Ovary (tissue), 9 donors: ENCODE measurements around the gene MVP. TPM values are rescaled to one million over a fixed set of nuclear protein-coding genes. Genes with fewer than 3 reads are reported as not detected.

Source experiments
- DNase-seq, 5 donors: peaks; one replicate each; pipeline ENCODE4 v3.0.0-alpha.2; 2019 to 2020
- H3K27ac ChIP-seq, 2 donors: fragments of 200-600 bp; one replicate each; pipeline versions ENCODE4 v1.5.1 to v1.8.0; 2019 to 2022
- H3K27me3 ChIP-seq: fragments of 200-600 bp; one replicate; pipeline ENCODE4 v1.8.0; 2022
- H3K36me3 ChIP-seq: fragments of 200-600 bp; sonication (generic); one replicate; pipeline ENCODE4 v1.5.1; 2019
- H3K4me1 ChIP-seq: one replicate; pipeline ENCODE4 v1.8.1; 2013; ENCODE audit warnings: mild to moderate bottlenecking, moderate library complexity; ENCODE audit not compliant: insufficient read depth
- H3K4me3 ChIP-seq: fragments of 200-600 bp; sonication (generic); one replicate; pipeline ENCODE4 v1.5.1; 2017
- H3K9me3 ChIP-seq, 2 donors: fragments of 200-600 bp in 1 of 2; sonication (generic) in 1 of 2; one replicate each; pipeline versions ENCODE4 v1.5.1 to v1.8.1; 2013 to 2019; ENCODE audit warnings: mild to moderate bottlenecking in 1 of 2, moderate library complexity in 1 of 2
- EP300 ChIP-seq: sonication (generic); formaldehyde crosslinking; IDR thresholded peaks from one replicate; pipeline ENCODE4 v1.6.1; 2017; ENCODE audit warnings: antibody characterized with exemption
- POLR2A ChIP-seq: fragments of 450-650 bp; IDR thresholded peaks from one replicate; pipeline ENCODE4 v1.6.1; 2017; ENCODE audit warnings: antibody characterized with exemption, mild to moderate bottlenecking, moderate library complexity
- WGBS, 3 donors: extraction: QIAGEN DNeasy Blood & Tissue Kit in 1 of 3; methylation state at CpG; one replicate each; pipeline versions ENCODE4 v1.1.5 to v1.1.7; 2013 to 2017; 5-methylcytosine and 5-hydroxymethylcytosine counted together
- intact Hi-C, 4 donors: fragments of 100-400 bp; cut with DNase I; formaldehyde crosslinking; loops; one replicate each; pipeline versions ENCODE4 v1.11.0 to v1.15.1; 2022 to 2023
- polyA plus RNA-seq, 2 donors: library from polyadenylated mRNA; stranded (reverse); fragments of 200-250 nt in 1 of 2; fragments of 350-450 nt in 1 of 2; fragmentation: Illumina TruSeq in 1 of 2; extraction: RNeasy Lipid Tissue Mini Kit (QIAGEN cat#74804) in 1 of 2; gene quantifications; one replicate each; pipeline ENCODE4 v1.2.3, GENCODE V29; 2013 to 2014
- total RNA-seq, 7 donors: library from RNA; depleted of rRNA in 2 of 7; stranded (reverse); fragments of >200 nt in 2 of 7; fragmentation: NEBNext Ultra II Directional in 3 of 7; extraction: Animal tissue kit (Norgen Biotek cat#: 25700) in 3 of 7; gene quantifications; one replicate each; pipeline versions ENCODE4 v1.1.0 to v1.2.4, GENCODE V29; 2016 to 2023
- TF ChIP-seq, protein P1 (sequence below), 3 donors: fragments of 450-650 bp in 2 of 3; fragments of 200-600 bp in 1 of 3; IDR thresholded peaks; one replicate each; pipeline versions ENCODE4 v1.5.1 to v1.8.0; 2016 to 2022; ENCODE audit warnings: antibody characterized with exemption in 3 of 3, mild to moderate bottlenecking in 1 of 3
- donor health status: DM: no; HTN: no; CAD: no; lungs with moderate emphysema.
- donor health status: DM: no; HTN: no; CAD: no.
- donor health status: Bipolar disorder and iron deficiency.
- donor health status: DM: yes; HTN: yes; CAD: no.
- donor health status: DM: no; HTN: no; CAD: no.
- donor health status: DM: yes; HTN: yes; CAD: no.

MVP gene
- total and polyA plus RNA-seq, 9 donors = 56.4 to 191 (median 129) TPM

DNA sequence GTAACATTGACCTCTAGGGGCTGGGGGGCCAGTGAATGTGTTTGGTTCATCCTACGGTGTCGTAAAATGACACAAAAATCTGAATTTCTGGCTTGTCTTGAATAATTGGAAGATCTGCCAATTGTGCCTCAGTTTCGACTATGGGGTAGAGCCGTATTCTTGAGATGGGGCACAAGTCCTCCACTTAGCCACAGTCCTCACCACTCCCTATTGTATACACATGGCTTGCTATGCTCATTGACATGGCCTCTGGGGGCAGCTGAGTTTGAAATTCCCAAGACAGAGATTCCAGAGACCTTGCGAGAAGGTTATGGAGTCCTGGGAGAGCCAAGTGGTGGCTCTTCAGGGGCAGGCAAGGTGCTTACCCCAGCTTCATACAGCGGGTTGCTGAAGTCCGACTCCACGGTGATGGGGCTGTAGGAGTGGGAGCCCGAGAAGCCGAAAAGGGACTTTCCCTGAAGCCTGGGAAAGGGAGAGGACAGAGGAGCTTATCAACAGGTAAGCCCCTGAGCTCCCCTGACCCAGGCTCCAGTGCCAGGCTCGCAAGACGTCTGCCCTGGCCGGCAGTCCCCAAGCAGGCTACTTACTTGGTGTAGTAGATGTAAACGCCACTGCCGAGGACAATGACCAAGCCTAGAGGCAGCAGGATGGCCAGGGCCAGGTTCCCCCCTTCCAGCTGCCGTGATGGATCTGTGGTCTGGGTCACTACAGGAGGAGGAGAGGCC is 51.7 kb downstream of the MVP start:
- TF ChIP-seq EP300 (no peak), POLR2A (no peak)
- TF ChIP-seq, protein P1, sequence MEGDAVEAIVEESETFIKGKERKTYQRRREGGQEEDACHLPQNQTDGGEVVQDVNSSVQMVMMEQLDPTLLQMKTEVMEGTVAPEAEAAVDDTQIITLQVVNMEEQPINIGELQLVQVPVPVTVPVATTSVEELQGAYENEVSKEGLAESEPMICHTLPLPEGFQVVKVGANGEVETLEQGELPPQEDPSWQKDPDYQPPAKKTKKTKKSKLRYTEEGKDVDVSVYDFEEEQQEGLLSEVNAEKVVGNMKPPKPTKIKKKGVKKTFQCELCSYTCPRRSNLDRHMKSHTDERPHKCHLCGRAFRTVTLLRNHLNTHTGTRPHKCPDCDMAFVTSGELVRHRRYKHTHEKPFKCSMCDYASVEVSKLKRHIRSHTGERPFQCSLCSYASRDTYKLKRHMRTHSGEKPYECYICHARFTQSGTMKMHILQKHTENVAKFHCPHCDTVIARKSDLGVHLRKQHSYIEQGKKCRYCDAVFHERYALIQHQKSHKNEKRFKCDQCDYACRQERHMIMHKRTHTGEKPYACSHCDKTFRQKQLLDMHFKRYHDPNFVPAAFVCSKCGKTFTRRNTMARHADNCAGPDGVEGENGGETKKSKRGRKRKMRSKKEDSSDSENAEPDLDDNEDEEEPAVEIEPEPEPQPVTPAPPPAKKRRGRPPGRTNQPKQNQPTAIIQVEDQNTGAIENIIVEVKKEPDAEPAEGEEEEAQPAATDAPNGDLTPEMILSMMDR (IDR thresholded peaks at IDR 0.05) = no peak
- intact Hi-C loops = loop anchor here in 1 of 4 donors (5.0 kb wide), 1 partner anchor 40 kb away; no protein-coding TSS in a partner anchor
- no peak overlapping the region for H3K4me3 ChIP-seq
- no peak overlapping the region for H3K27ac ChIP-seq
- H3K36me3 ChIP-seq = no peaks in the 10 kb centered on the region
- H3K4me1 ChIP-seq = no peaks in the 10 kb centered on the region
- WGBS, 3 donors = 92 to 94% (median 93%) methylated on average over 16 of the region's 16 CpGs
- DNase-seq = no peak
- H3K9me3 ChIP-seq = no peaks in the 10 kb centered on the region
- no peaks in the 10 kb centered on the region for H3K27me3 ChIP-seq

DNA sequence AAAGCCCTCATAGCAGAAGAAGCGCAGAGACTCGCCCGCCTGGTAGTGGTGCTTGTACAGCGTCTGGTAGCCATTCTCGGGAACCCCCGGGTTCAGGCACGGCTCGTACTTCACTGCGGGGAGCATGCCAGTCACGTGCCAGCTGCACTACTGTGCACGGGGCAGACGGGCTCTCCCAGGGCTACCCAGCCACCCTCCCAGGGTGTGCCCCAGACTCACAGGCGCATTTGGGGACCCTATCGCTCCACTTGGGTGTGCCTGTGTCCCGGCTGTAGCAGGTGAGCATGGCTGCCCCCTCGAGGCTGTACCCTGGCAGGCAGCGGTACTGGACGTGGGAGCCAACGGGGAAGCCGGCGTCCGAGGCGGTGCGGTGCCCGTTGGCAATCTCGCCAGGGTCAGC is 53.1 kb downstream of the MVP start:
- no peak for DNase-seq
- Histone ChIP-seq H3K9me3 (no peaks in the 10 kb centered on the region), H3K4me3 (no peak overlapping the region), H3K27ac (no peak overlapping the region), H3K27me3 (no peaks in the 10 kb centered on the region), H3K4me1 (no peaks in the 10 kb centered on the region), H3K36me3 (no peaks in the 10 kb centered on the region)
- intact Hi-C loops = loop anchor here in 1 of 4 donors (5.0 kb wide), 1 partner anchor 39 kb away; no protein-coding TSS in a partner anchor
- 92 to 93% (median 92%) methylated on average over 23 to 26 of the region's 26 CpGs for WGBS, 3 donors
- TF ChIP-seq EP300 (no peak), POLR2A (no peak)

DNA sequence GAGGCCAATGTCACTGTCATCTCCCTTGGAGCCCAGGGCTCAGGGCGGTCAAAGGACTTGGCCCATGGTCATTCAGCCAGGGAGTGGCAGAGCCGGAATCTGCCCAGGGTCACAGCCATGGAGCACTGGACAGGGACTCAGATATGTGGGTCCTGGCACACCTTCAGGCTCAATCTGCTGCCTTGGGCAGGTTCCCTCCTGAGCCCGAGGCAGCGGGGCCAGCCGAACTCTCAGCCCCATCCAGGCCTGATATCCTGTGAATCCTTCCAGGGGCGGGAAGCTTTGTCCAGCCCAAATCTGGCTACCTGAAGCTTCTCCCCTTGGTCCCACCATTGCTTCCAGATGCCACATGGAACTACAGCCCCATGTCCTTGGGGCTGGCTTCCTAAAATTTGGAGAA is 54.9 kb downstream of the MVP start:
- no peaks in the 10 kb centered on the region for H3K9me3 ChIP-seq
- H3K36me3 ChIP-seq = no peaks in the 10 kb centered on the region
- no peak overlapping the region for H3K4me3 ChIP-seq
- no peaks in the 10 kb centered on the region for H3K4me1 ChIP-seq
- no peak for TF ChIP-seq POLR2A
- no peak for TF ChIP-seq EP300
- TF ChIP-seq, protein P1 (IDR thresholded peaks at IDR 0.05) = no peak
- no peaks in the 10 kb centered on the region for H3K27me3 ChIP-seq
- intact Hi-C loops = no loop called here
- WGBS, 3 donors = 91 to 95% (median 92%) methylated on average over 6 of the region's 6 CpGs
- H3K27ac ChIP-seq = no peak overlapping the region
- DNase-seq = no peak

DNA sequence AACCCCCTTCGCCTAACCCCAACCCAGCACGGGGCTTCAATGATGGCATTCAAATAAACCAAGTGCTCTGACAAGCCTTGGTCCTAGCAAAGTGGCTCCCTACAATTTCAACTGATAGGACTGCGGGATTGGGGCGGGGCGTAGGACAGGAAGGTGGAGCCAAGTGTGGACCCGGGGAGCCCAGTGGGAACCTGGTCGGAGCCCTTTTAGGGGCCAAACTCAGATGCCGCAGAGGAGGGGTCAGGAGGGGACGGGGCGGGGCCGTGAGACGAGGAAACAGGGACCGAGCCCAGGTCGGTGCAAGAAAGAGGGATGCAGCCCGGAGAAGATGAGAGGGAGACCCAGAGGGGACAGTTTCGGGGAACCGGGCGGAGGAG is 55.9 kb downstream of the MVP start:
- no peak overlapping the region for H3K27ac ChIP-seq
- 64 to 67% (median 65%) methylated on average over 18 of the region's 18 CpGs for WGBS, 3 donors
- intact Hi-C loops = no loop called here
- H3K36me3 ChIP-seq = no peaks in the 10 kb centered on the region
- no peaks in the 10 kb centered on the region for H3K27me3 ChIP-seq
- no peaks in the 10 kb centered on the region for H3K9me3 ChIP-seq
- no peak overlapping the region for H3K4me3 ChIP-seq
- H3K4me1 ChIP-seq = no peaks in the 10 kb centered on the region
- no peak for DNase-seq
- TF ChIP-seq POLR2A (no peak), EP300 (no peak)
- TF ChIP-seq, protein P1 (IDR thresholded peaks at IDR 0.05) = no peak

DNA sequence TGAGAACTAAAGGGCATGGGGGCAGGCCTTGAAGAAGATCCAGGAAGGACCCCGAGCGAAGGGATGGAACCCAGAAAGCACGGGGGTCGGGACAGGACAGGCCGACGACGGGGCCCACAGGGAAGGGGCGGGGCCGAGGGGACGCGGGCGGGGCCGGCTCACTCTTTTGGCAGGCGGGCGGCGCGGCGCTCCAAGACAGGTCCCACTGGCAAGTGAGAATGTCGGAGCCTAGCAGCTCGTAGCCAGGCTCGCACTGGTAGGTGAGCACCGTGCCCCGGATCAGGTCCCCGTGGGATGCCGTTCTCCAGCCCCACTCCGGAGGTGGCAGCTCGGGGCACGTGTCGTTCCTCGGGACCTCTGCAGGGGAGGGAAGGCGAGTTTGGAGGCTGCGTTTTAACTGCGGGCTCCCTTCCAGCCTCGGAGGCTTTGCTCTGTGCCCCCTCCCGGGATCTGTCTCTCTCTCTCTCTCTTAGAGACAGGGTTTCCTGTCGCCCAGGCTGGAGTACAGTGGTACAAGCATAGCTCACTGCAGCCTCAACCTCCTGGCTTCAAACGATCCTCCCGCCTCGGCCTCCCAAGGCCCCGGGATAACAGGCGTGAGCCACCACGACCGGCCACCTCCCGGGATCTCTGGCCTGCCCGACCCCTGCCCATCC is 56.5 kb downstream of the MVP start:
- 30 to 37% (median 32%) methylated on average over 44 to 45 of the region's 45 CpGs for WGBS, 3 donors
- no peak overlapping the region for H3K27ac ChIP-seq
- intact Hi-C loops = no loop called here

More for the DNA sequence above, 56.5 kb downstream of the MVP start:
- no peak for DNase-seq
- Histone ChIP-seq H3K4me1 (no peaks in the 10 kb centered on the region), H3K36me3 (no peaks in the 10 kb centered on the region), H3K4me3 (no peak overlapping the region), H3K27me3 (no peaks in the 10 kb centered on the region), H3K9me3 (no peaks in the 10 kb centered on the region)
- no peak for TF ChIP-seq POLR2A
- TF ChIP-seq, protein P1 (IDR thresholded peaks at IDR 0.05) = no peak
- no peak for TF ChIP-seq EP300
